Measurements from ENCODE around the gene ITM2B.
"Not testable (repeated sequence)": the region's sequence is repeated elsewhere in the genome, so short reads cannot be mapped to it uniquely, and the experiment has no call there.

ITM2B gene

GRCh38 chr13:48233046-48233888, at the start of gene ITM2B:
TSS of gene ITM2B (plus strand) at chr13:48233206. CDS start at chr13:48233361, 155 bp downstream.
- DNase-seq = peak; percentile 81

- DNase-seq = no peak
These were observed 48.7 kb upstream of the ITM2B start for GRCh38 chr13:48184260-48184659.

GRCh38 chr13:48185018-48185417, 48.0 kb upstream of the ITM2B start:
- DNase-seq = no peak

- DNase-seq = no peak
These were observed 46.3 kb upstream of the ITM2B start for GRCh38 chr13:48186722-48187121.

DNA sequence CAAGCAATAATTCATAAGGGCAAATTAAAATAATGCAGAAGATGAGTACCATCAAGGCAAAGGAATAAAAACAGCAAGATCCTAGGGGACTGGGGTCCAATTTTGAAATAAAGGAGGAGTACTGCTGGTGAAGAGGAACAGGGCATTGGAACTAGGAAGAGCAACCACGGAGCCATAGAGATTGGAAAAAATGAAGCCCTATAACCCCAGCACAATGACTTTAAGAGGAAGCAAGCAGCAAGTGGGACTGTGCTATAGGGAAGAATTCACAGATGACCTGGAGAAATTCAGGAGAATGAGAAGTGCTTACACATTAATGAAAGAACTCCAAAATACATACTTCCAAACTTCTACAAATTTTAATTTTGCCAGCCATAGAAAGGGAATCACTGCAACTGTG, 44.9 kb upstream of the ITM2B start:
- no peak for DNase-seq

- DNase-seq = no peak
These were observed 44.4 kb upstream of the ITM2B start for GRCh38 chr13:48188601-48189000.

GRCh38 chr13:48189171-48189570, 43.8 kb upstream of the ITM2B start:
- no peak for DNase-seq

DNA sequence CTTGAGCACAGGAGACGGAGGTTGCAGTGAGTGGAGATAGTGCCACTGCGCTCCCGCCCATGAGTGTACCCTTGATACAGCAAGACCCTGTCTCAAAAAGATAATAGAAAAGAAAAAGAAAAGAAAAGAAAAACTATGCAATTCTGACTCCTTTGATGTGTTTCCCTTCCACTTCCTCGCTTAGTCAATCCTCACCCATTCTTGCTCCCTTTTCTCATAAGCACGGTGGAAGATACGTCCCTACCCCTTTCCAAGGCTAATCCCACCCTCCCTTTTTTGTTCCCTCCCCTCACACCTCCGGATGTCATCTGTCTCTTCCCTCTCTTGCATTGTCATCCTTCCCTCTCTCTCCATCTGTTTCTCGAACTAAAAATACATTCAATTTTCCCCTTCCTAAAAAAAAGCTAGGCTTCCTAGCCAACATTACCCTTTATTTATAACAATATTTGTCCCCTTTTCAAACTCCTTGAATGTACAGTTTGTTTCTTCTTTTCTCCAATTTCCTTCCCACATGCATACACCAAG, 40.5 kb upstream of the ITM2B start:
- no peak for DNase-seq

GRCh38 chr13:48194379-48194754, 38.6 kb upstream of the ITM2B start:
- DNase-seq = no peak

- no peak for DNase-seq
These were observed 33.5 kb upstream of the ITM2B start for GRCh38 chr13:48199404-48199946.

DNA sequence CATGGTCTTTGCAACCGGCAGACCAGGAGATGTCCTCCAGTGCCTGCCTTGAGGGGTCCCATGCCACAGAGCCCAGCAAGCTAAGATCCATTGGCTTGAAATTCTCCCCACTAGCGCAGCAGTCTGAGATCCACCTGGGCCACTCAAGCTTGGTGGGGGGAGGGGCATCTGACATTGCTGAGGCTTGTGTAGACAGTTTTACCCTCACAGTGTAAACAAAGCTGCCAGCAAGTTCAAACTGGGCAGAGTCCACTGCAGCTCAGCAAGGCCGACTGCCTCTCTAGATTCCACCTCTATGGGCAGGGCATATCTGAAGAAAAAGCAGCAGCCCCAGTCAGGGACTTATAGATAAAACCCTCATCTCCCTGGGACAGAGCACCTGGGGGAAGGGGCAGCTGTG, 32.0 kb upstream of the ITM2B start:
- no peak for DNase-seq

DNA sequence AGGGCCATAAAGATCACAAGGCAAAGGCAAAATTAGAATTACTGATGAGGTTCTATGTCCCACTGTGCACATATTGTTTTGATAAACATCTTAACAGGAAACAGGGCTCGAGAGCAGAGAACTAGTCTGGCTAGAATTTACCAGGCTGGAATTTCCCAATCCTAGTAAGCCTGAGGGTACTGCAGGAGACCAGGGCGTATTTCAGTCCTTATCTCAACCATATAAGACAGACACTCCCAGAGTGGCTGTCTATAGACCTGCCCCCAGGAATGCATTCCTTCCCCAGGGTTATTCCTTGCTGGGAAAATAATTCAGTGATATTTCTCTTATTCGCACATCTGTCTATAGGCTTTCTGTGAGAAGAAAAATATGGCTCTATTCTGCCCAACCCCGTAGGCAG, 25.8 kb upstream of the ITM2B start:
- not testable (repeated sequence) for DNase-seq

GRCh38 chr13:48210178-48210577, 22.8 kb upstream of the ITM2B start:
- no peak for DNase-seq

DNA sequence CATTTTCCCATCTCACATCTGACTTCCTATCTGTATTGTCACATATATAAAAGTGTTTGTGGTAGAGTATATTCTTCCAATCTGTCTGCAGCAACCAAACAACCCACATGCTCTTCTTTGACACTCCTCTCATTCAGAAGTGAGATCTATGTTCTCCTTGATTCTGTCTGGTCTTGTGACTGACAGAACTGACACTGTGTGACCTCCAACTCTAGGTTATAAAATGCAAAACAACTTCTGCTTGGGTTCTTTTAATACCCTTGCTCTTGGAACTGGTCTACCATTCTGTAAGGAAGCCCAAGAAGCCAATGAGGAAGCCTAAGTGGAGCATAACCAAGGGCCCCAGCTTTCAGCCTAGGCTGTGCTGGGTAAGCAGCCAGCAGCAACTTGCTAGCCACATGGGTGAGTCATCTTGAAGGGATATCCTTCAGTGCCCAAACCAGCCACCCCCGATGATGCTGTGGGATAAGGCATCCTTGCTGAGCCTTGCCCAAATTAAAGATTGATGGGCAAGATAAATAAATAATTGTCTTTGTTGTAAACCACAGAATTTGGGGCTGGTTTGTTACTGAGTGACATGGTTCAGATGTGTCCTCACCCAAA, 18.4 kb upstream of the ITM2B start:
- DNase-seq = no peak

- not testable (repeated sequence) for DNase-seq
These were observed 17.3 kb upstream of the ITM2B start for GRCh38 chr13:48215511-48216203.

GRCh38 chr13:48216204-48216711, 16.7 kb upstream of the ITM2B start:
- DNase-seq = no peak

DNA sequence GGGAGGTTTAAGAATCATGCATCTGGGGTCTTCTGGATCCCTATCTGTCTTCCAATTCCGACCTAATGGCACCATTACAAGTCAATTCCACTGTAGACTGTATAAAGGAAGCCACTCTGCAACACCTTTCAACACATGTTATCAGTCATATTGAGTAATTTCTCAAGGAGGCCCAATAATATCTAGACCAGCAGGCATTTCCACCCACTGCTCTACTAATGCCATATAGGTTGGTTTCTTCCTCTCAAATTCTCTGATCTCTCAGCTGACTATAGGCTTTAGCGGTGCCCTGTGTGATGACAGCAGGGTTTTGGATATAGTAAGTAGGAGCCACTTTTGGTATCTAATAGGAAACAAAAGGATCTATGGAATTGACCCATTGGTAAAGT, 12.4 kb upstream of the ITM2B start:
- no peak for DNase-seq

- DNase-seq = no peak
These were observed 11.9 kb upstream of the ITM2B start for GRCh38 chr13:48220981-48221685.

DNA sequence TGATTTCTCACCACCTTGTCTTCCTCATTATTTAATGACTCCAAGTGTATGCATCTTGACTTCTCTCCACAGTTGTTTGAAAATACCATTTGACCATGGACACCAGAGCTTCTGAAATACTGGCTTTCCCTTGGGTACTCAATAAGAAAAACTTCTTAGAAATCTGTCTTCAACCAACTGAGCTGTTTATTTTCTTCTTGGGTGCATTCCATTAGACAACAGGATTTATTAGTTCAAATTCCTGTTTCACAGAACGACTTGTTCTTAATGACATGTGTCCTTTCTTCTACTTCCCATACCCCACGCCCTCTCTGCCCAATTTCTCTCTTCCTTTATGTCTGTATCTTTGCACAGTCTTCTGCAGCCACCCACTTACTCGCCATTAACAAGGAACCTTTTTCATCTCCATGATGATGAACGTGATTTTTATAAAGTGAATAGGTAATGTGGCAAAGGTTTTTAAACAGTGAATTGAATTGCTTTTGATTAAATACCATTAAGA, 11.3 kb upstream of the ITM2B start:
- DNase-seq = no peak

DNA sequence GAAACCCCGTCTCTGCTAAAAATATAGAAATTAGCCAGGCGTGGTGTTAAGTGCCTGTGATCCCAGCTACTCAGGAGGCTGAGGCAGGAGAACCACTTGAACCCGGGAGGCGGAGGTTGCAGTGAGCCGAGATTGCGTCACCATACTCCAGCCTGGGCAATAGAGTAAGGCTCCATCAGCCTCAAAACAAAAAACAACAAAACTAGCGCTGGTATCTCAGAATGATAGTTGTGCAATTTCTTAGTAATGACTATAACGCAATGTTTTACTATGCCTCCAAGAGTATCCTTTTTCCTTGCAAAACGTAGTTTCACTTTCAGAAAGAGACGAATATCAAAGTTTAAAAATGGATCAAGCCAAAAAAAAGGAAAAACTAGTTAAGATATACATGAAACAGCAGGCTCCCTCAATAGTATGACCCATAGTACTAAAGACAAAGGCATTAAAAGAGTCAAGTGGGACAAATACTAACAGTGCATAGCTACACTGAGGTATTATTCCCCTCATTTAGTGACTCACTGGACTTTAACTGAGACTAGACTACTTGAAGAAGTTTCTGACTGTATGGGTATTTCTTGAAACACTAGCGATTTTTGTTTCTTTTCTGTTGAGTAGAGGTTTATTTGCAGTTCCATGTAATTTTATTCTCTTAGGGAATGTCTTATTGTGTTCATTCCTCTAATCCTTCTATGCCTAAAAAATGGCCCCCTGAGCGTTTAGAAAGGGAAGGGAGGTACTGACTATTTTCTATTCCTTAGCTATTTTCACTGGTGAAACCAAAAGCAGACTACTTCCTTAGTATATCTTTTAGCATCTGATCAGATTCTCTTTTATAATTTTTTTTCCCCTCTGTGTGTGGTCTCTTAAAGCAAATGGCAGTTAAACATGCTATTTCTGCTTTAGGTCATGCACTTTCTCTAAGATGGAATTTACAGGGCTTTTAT, 10.4 kb upstream of the ITM2B start:
- DNase-seq = no peak

- no peak for DNase-seq
These were observed 8.3 kb upstream of the ITM2B start for GRCh38 chr13:48224701-48225100.
